Retinal pigment epithelial cell (primary cell): Measurements from ENCODE around the gene BCO2.
"Not testable (repeated sequence)": the region's sequence is repeated elsewhere in the genome, so short reads cannot be mapped to it uniquely, and the experiment has no call there.

ENCODE experiments used
- DNase-seq: peaks from one replicate; pipeline ENCODE4 v3.0.0-alpha.2; 2010; ENCODE audit warnings: low read depth
- H3K4me3 ChIP-seq: 2 replicates; pipeline ENCODE4 v1.5.1; 2011; ENCODE audit warnings: mild to moderate bottlenecking, low read length, control low read depth, moderate library complexity
- CTCF ChIP-seq: conservative IDR thresholded peaks from 2 replicates; pipeline ENCODE4 v1.5.1; 2011; ENCODE audit warnings: low read depth, low read length, control low read depth, inconsistent platforms

BCO2 gene

DNA sequence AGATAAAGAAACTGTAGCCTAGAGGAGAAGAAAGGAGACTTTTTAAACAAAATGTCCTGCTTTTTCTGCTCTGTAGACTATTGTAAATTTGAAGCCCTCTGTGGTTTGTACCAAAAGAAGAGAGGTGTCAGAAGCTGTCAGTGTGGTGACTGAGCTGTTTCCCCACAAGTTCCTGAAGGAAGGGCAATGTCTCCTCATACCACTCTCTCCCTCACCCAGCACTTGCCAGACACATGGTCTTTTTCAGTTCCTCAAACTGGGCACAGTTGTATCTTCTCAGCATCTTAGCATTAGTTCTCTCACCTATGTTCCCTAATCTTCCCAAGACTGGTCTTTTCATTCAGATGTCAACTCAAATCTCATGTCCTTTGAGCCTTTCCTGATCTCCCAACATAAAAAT is 4.3 kb downstream of the BCO2 start:
- DNase-seq = no peak
- TF ChIP-seq CTCF = no peak
- no peak overlapping the region for H3K4me3 ChIP-seq

- TF ChIP-seq CTCF = no peak
- H3K4me3 ChIP-seq = no peak overlapping the region
- no peak for DNase-seq
Measured at GRCh38 chr11:112182867-112183266, 7.6 kb downstream of the BCO2 start.

DNA sequence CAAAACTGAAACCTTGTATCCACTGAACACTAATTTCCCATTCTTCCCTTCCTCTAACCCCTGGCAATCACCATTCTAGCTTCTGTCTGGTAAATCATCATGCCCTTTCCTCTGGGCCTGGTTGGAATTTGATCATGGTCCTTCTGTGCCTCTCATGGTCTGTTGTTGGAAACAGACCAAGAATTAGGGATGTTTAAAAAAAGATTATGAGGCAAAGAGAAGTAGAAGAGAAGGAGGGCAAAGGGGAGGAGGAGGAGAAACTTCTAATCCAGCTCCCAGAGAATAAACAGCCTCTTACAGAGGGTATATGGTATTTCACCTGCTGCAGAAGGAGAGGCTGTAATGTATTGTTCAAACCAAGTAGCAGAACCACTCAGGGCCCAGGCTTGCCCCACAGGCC is 10.6 kb downstream of the BCO2 start:
- no peak overlapping the region for H3K4me3 ChIP-seq
- no peak for TF ChIP-seq CTCF
- DNase-seq = no peak

GRCh38 chr11:112186304-112186703 is 11.0 kb downstream of the BCO2 start:
- no peak overlapping the region for H3K4me3 ChIP-seq
- no peak for DNase-seq
- TF ChIP-seq CTCF = no peak

DNA sequence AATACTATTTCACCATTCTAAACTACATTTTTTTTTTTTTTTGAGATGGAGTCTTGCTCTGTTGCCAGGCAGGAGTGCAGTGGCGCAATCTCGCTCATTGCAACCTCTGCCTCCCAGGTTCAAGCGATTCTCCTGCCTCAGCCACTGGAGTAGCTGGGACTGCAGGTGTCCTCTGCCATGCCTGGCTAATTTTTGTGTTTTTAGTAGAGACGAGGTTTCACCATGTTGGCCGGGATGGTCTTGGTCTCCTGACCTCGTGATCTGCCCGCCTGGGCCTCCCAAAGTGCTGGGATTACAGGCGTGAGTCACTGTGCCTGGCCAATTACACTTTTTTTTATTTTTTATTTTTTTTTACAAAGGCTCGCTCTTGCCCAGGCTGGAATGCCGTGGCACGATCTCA is 19.8 kb downstream of the BCO2 start:
- not testable (repeated sequence) for H3K4me3 ChIP-seq, DNase-seq

DNA sequence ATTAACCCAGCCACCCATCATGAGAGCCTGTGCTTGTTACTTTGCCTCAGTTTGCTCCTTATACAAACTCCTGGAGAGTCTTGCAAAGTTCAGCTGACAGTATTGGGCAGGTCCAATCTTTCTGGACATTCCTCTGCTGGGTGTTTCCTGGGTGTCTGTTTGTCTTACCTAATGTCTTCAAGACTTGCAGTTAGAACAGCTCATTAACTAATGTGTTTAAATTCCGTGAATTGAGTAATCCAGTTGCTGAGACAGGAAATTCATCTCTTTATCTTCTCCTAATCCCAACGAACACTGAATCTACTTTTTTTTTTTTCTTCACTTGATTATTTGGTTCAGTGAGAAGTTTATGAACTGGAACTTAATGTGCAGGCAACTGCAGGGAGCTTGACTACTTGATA is 20.6 kb downstream of the BCO2 start:
- no peak overlapping the region for H3K4me3 ChIP-seq
- DNase-seq = no peak
- no peak for TF ChIP-seq CTCF

- no peak for DNase-seq
- no peak overlapping the region for H3K4me3 ChIP-seq
- no peak for TF ChIP-seq CTCF
Measured at GRCh38 chr11:112196519-112197087, 21.3 kb downstream of the BCO2 start.

DNA sequence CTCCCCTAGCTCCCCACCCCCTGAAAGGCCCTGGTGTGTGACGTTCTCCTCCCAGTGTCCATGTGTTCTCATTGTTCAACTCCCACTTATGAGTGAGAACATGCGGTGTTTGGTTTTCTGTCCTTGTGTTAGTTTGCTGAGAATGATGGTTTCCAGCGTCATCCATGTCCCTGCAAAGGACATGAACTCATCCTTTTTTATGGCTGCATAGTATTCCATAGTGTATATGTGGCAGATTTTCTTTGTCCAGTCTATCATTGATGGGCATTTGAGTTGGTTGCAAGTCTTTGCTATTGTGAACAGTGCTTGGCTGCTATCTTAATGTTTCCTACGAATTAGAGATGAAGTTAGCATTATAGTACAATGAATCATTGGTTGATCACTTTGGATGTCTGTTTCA is 23.8 kb downstream of the BCO2 start:
- DNase-seq, H3K4me3 ChIP-seq: not testable (repeated sequence)
